Ammon's horn (tissue), 1 donor: ENCODE results near the gene DRC3.
"Not testable (repeated sequence)": the region's sequence is repeated elsewhere in the genome, so short reads cannot be mapped to it uniquely, and the experiment has no call there.

Source experiments
- DNase-seq: peaks from one replicate; pipeline ENCODE4 v3.0.0-alpha.2; 2016; ENCODE audit warnings: low spot score

The DRC3 gene

GRCh38 chr17:17993852-17994251 is 21.2 kb downstream of the DRC3 start:
- DNase-seq, result no peak

DNA sequence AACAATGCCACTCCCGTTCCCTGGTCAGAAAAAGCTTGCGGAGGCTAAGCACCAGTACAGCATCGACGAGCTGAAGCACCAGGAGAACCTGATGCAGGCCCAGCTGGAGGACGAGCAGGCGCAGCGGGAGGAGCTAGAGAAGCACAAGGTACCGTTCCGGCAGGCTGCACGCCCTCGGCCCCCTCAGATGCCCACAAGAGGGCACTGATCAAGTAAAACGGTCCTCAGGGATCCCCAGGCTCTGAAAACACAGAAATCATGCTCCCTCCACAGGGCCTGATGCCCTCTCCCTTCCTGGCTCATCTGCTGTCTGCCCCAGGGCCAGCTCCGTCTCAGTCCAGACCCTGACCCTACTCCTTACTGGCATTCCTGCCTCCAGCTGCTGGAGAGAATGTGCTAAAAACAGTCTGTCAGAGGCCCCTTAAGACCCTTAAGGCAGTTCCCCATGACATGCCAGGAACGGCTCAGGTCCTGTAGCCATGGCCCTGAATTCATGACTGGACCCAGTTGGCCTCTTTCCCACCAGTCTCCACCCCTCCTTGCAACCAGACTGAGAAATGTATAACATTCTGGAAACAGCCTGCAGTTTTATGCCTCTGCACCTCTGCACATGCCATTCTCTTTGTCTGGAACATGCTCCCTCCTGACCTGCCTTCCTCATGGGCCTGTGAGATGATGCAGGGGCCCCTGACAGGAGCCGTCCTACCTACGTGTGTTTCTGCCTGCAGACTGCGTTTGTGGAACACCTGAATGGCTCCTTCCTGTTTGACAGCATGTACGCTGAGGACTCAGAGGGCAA is 21.8 kb downstream of the DRC3 start:
- DNase-seq, result peak; percentile 33

DNA sequence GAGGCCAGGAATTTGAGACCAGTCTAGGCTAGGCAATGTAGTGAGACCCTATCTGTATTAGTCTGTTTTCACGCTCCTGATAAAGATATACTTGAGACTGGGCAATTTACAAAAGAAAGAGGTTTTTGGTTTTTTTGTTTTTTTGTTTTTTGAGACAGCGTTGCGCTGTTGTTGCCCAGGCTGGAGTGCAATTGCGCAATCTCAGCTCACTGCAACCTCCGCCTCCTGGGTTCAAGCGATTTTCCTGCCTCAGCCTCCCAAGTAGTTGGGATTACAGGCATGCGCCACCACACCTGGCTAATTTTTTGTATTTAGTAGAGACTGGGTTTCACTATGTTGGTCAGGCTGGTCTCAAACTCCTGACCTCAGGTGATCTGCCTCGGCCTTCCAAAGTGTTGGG is 23.2 kb downstream of the DRC3 start:
- DNase-seq, result not testable (repeated sequence)

- no peak for DNase-seq
Observed at GRCh38 chr17:17998934-17999333, 26.3 kb downstream of the DRC3 start.

DNA sequence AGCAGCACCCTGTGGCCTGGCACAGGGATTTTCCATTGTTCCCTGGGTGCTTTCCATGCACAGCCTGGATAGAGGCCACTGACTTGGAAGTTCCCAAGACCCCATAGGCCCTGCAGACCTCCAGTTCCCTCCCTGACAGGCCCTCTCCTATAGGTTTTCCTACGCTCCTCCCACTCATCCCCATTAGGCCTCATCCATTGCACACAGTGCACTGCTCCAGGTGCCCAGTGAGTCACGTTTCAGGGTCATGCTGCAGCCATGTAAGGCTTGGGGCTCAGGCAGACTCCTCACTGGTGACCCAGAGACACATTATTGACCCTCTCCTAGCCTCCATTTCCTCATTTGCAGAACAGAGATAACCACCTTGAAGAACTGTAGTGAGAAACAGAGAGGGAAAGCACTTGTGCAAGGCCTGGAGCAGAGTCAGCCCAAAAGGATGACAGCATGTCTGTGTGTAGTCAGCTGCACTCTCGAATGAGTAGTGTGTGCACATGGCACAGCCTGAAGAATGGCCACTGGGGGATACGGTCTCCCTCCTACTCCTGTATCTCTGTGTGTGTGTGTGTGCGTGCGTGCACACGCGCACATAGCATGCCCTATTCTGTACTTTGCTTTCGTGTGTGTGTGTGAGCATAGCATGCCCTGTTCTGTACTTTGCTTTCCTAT is 26.8 kb downstream of the DRC3 start:
- no peak for DNase-seq

DNA sequence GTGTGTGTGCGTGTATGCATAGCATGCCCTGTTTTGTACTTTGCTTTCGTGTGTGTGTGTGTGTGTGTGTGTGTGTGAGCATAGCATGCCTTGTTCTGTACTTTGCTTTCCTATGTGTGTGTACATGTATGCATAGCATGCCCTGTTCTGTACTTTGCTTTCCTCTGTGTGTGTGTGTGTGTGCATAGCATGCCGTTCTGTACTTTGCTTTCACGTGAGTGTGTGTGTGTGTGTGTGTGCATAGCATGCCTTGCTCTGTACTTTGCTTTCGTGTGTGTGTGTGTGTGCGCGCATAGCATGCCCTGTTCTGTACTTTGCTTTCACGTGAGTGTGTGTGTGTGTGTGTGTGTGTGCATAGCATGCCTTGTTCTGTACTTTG is 27.4 kb downstream of the DRC3 start:
- DNase-seq, result no peak

GRCh38 chr17:18002171-18002570 is 29.5 kb downstream of the DRC3 start:
- DNase-seq, result no peak

- no peak for DNase-seq
Observed at GRCh38 chr17:18004345-18004744, 31.7 kb downstream of the DRC3 start.

DNA sequence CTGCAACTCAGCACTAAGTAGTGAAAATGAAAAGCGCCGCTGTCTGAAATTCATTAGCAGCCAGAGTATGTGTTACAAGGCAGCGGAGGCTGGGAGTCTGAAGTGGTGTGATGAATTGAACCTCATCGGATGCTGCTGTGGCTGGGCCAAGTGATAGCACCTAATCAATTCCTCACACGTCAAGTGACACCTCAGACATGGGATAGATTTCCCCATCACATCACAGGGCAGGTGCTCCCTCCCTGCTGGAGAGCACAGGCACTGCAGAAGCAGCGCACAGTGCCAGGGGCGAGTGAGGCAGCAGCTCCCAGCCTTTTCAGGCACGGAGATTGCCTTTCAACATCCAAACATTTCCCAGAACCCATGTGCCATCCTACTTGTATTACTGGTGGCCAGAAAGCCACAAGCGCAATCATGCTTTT is 32.2 kb downstream of the DRC3 start:
- DNase-seq, result no peak

- DNase-seq, result no peak
Observed at GRCh38 chr17:18005496-18005895, 32.8 kb downstream of the DRC3 start.

DNA sequence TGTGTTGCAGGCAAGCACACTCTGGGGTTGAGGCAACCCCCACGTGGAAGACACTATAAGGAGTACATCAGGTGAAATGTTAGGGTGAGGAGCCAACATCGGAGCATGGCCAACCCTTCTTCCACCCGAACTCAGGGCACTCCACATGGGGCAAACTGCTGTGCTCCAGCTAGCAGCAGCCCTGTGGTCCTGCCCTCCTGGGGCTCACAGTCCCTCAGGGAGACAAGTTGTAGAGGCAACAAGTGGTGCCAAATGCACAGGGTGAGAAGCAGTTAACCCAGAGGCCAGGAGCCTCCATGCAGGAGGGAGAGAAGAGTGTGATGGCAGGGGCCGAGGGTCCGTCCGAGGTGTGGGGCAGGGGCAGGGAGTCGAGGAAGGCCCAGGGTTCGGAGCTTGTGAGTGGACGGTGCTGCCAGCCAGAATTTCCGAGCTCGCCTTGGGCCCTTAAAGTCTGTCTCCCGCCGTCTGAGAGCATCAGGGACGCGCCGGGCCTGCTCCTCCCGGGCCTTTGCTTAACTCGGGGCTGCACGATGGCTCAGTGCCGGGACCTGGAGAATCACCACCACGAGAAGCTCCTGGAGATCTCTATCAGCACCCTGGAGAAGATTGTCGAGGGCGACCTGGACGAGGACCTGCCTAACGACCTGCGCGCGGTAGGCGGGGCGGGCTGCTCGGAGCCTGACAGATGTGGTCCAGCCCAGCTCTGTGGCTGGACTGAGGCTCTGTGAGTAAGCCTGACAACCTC is 34.0 kb downstream of the DRC3 start:
- no peak for DNase-seq

DNA sequence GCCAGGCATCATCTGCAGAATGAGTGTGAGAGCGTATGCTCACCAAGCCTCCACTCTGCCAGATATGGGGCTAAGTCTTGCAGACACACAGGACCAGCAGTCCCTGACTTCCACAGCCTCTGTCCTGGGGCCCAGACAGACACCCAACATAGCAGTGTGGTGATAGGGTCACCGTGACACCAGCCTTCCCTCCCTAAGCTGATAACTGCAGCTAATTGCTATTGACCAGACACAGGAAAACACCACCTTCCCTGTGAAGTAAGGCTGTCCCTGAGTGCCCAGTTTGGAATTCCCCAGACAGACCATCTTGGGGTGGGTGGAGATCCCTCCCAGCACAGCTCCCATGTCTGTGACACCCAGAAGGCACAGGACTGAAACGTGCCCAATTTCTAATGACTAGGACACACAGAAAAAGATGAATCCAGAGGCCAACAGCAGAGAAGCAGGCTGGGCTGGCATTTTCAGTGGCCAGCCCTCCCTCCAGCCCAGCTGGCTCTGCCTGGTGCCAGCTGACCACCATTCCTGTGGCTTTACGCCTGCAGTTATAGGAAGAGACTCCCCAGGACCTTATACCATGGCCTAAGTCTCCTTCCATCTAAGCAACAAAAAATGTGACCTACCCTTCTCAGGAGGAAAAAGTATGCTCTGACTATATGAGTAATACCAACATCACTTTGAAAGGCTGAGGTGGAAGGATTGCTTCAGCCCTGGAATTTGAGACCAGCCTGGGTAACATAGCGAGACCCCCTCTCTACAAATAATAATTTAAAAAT is 36.0 kb downstream of the DRC3 start:
- DNase-seq, result no peak

GRCh38 chr17:18009609-18010420 is 37.2 kb downstream of the DRC3 start:
- no peak for DNase-seq

DNA sequence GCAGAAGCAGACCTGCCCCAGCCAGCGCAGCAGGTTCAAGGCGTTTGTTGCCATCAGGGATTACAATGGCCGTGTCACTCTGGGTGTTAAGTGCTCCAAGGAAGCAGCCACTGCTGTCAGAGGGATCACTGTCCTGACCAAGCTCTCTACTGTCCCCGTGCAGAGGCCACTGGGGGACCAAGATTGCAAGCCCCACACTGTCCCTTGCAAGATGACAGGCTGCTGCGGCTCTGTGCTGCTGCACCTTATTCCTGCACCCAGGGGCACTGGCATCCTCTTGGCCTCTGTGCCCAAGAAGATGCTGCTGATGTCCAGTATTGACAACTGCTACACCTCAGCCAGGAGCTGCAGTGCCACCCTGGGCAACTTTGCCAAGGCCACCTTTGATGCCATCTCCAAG is 38.6 kb downstream of the DRC3 start:
- DNase-seq, result no peak

GRCh38 chr17:18014006-18014405 is 41.3 kb downstream of the DRC3 start:
- no peak for DNase-seq

- DNase-seq, result no peak
Observed at GRCh38 chr17:18015593-18015992, 42.9 kb downstream of the DRC3 start.

DNA sequence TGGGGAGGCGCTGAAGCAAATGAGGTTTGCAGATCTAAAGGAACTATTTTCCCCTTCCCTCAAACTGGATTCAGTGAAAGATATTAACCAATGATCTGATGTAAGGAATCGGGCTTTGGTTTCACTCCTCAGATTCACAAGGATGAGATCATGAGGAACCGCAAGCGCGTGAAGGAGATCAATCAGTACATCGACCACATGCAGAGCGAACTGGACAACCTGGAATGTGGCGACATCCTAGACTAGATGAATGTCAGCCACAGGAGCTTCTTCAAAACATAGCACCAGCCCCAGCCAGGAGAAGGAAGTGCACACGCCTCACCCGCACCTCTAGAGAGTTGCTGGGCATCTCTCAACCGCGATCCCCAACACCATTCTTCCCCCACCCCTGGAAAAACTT is 43.8 kb downstream of the DRC3 start:
- no peak for DNase-seq

- DNase-seq, result no peak
Observed at GRCh38 chr17:18017958-18018357, 45.3 kb downstream of the DRC3 start.

DNA sequence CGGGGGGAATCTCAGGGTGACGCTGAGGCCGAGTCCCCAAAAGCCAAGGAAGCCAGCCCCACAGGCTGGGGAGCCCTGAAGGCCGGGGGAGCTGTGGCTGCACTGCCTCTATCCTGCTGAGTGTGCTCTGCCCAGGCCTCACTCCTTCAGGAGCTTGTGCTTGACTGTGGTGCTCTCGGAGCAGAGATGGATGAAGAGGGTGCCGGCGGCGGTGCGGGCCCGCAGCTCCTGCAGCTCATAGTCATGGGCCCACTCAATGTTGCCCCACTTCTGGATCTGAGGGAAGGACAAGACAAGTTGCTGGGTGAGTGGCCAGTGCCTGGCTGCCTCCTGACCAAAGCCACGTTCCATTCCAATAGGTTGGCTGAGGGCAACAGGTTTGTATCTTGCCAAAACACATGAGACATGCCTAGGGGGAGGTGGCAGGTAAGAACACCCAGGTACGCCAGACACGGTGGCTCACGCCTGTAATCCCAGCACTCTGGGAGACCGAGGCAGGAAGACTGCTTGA is 45.8 kb downstream of the DRC3 start:
- DNase-seq, result no peak

- DNase-seq, result no peak
Observed at GRCh38 chr17:18019838-18020154, 47.1 kb downstream of the DRC3 start.

GRCh38 chr17:18020971-18021370 is 48.3 kb downstream of the DRC3 start:
- no peak for DNase-seq
